KOPT-K1 (cell line): ENCODE measurements around the gene RFTN1.

ENCODE experiments used
- H3K27ac ChIP-seq: fragments of 200-600 bp; sonication (generic); 2 replicates; pipeline ENCODE4 v1.5.1; 2016; ENCODE audit warnings: antibody characterized with exemption, mild to moderate bottlenecking, low read depth, low read length; ENCODE audit not compliant: poor library complexity, severe bottlenecking
- H3K36me3 ChIP-seq: fragments of 200-600 bp; sonication (generic); 2 replicates; pipeline ENCODE4 v1.5.1; 2017; ENCODE audit warnings: antibody characterized with exemption, mild to moderate bottlenecking, low read length, moderate library complexity; ENCODE audit not compliant: insufficient read depth
- H3K9me3 ChIP-seq: fragments of 200-600 bp; sonication (generic); 2 replicates; pipeline ENCODE4 v1.5.1; 2017; ENCODE audit warnings: antibody characterized with exemption, low read length, mild to moderate bottlenecking; ENCODE audit not compliant: insufficient read depth, poor library complexity, severe bottlenecking

The RFTN1 gene

GRCh38 chr3:16504242-16504641 lies 9.3 kb downstream of the RFTN1 start:
- no peaks in the 10 kb centered on the region for H3K9me3 ChIP-seq
- H3K27ac ChIP-seq = no peak overlapping the region
- H3K36me3 ChIP-seq = no peaks in the 10 kb centered on the region; the same call in 1 of the 2 replicates

- H3K27ac ChIP-seq = no peak overlapping the region
- H3K36me3 ChIP-seq = no peaks in the 10 kb centered on the region; the same call in 1 of the 2 replicates
- H3K9me3 ChIP-seq = no peaks in the 10 kb centered on the region
These were observed 10.2 kb downstream of the RFTN1 start for GRCh38 chr3:16503191-16503776.

GRCh38 chr3:16502347-16502908 lies 11.1 kb downstream of the RFTN1 start:
- Histone ChIP-seq H3K27ac (no peak overlapping the region), H3K36me3 (no peaks in the 10 kb centered on the region; the same call in 1 of the 2 replicates), H3K9me3 (no peaks in the 10 kb centered on the region)

- no peaks in the 10 kb centered on the region for H3K9me3 ChIP-seq
- H3K36me3 ChIP-seq = no peaks in the 10 kb centered on the region; the same call in 1 of the 2 replicates
- no peak overlapping the region for H3K27ac ChIP-seq
These were observed 12.1 kb downstream of the RFTN1 start for GRCh38 chr3:16501376-16501775.

GRCh38 chr3:16500911-16501310 lies 12.6 kb downstream of the RFTN1 start:
- Histone ChIP-seq H3K27ac (no peak overlapping the region), H3K9me3 (no peaks in the 10 kb centered on the region), H3K36me3 (no peaks in the 10 kb centered on the region; the same call in 1 of the 2 replicates)

GRCh38 chr3:16500093-16500492 lies 13.4 kb downstream of the RFTN1 start:
- H3K36me3 ChIP-seq = no peaks in the 10 kb centered on the region; the same call in 1 of the 2 replicates
- H3K27ac ChIP-seq = no peak overlapping the region

GRCh38 chr3:16499351-16499750 lies 14.1 kb downstream of the RFTN1 start:
- no peaks in the 10 kb centered on the region; the same call in 1 of the 2 replicates for H3K36me3 ChIP-seq
- no peaks in the 10 kb centered on the region for H3K9me3 ChIP-seq
- no peak overlapping the region for H3K27ac ChIP-seq

More at GRCh38 chr3:16500093-16500492, 13.4 kb downstream of the RFTN1 start:
- H3K9me3 ChIP-seq = no peaks in the 10 kb centered on the region

- Histone ChIP-seq H3K36me3 (no peaks in the 10 kb centered on the region; the same call in 1 of the 2 replicates), H3K27ac (no peak overlapping the region)
These were observed 15.2 kb downstream of the RFTN1 start for GRCh38 chr3:16498130-16498890.

GRCh38 chr3:16496408-16497222 lies 16.9 kb downstream of the RFTN1 start:
- H3K27ac ChIP-seq = no peak overlapping the region
- H3K36me3 ChIP-seq = peaks cover 13% of the 10 kb centered on the region; the same call in 1 of the 2 replicates
- H3K9me3 ChIP-seq = no peaks in the 10 kb centered on the region

More at GRCh38 chr3:16498130-16498890, 15.2 kb downstream of the RFTN1 start:
- no peaks in the 10 kb centered on the region for H3K9me3 ChIP-seq

GRCh38 chr3:16496008-16496407 lies 17.5 kb downstream of the RFTN1 start:
- H3K36me3 ChIP-seq = peaks cover 19% of the 10 kb centered on the region; the same call in 1 of the 2 replicates
- no peak overlapping the region for H3K27ac ChIP-seq
- no peaks in the 10 kb centered on the region for H3K9me3 ChIP-seq

- Histone ChIP-seq H3K36me3 (peaks cover 30% of the 10 kb centered on the region), H3K9me3 (no peaks in the 10 kb centered on the region), H3K27ac (no peak overlapping the region)
These were observed 18.6 kb downstream of the RFTN1 start for GRCh38 chr3:16494814-16495431.

- H3K36me3 ChIP-seq = peaks cover 37% of the 10 kb centered on the region
- H3K9me3 ChIP-seq = no peaks in the 10 kb centered on the region
These were observed 19.4 kb downstream of the RFTN1 start for GRCh38 chr3:16494094-16494493.

GRCh38 chr3:16490062-16490619 lies 23.4 kb downstream of the RFTN1 start:
- Histone ChIP-seq H3K27ac (no peak overlapping the region), H3K36me3 (peaks cover 47% of the 10 kb centered on the region), H3K9me3 (no peaks in the 10 kb centered on the region)

More at GRCh38 chr3:16494094-16494493, 19.4 kb downstream of the RFTN1 start:
- no peak overlapping the region for H3K27ac ChIP-seq
